ENCODE results near the gene PDSS1. TPM values are rescaled to one million over a fixed set of nuclear protein-coding genes. Genes with fewer than 3 reads are reported as not detected.
"Not testable (repeated sequence)": the region's sequence is repeated elsewhere in the genome, so short reads cannot be mapped to it uniquely, and the experiment has no call there.

The PDSS1 gene
- total RNA-seq, 2 donors from 2014 or later = 7.7 to 10.9 TPM

DNA sequence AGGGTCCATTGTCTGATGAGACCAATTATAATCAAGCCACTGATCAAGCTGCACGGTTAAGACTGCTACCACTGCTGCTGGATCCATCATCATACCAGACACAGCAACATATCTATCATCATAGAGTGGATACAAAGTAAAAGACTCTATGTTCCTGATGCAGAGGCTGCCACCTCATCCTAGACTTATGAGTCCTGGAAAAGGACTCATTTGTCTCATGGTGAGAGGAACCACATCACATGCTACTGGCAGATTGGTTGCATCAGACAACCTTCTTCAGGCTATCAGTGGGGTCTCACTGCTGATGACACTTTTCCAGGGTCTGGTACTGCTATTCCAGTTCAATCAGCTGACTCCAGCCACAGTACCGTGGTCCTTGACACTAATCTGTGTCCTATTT, 84.3 kb downstream of the PDSS1 start:
- TF ChIP-seq, protein P1, sequence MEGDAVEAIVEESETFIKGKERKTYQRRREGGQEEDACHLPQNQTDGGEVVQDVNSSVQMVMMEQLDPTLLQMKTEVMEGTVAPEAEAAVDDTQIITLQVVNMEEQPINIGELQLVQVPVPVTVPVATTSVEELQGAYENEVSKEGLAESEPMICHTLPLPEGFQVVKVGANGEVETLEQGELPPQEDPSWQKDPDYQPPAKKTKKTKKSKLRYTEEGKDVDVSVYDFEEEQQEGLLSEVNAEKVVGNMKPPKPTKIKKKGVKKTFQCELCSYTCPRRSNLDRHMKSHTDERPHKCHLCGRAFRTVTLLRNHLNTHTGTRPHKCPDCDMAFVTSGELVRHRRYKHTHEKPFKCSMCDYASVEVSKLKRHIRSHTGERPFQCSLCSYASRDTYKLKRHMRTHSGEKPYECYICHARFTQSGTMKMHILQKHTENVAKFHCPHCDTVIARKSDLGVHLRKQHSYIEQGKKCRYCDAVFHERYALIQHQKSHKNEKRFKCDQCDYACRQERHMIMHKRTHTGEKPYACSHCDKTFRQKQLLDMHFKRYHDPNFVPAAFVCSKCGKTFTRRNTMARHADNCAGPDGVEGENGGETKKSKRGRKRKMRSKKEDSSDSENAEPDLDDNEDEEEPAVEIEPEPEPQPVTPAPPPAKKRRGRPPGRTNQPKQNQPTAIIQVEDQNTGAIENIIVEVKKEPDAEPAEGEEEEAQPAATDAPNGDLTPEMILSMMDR (conservative IDR thresholded peaks at IDR 0.05) = no peak
- Mint-ChIP-seq H3K4me1 (peaks cover 25% of the 10 kb centered on the region), H3K4me3 (no peak overlapping the region), H3K27ac (no peak overlapping the region), H3K9me3 (no peaks in the 10 kb centered on the region), H3K27me3 (ENCODE audit: insufficient read depth) (no peaks in the 10 kb centered on the region), H3K36me3 (ENCODE audit: low read depth) (no peaks in the 10 kb centered on the region)
- Histone ChIP-seq H3K27ac (ENCODE audit: low read depth, low read length) (no peak overlapping the region), H3K9ac (ENCODE audit: extremely low read depth, low read length, poor library complexity, severe bottlenecking) (no peak overlapping the region), H3K27me3 (ENCODE audit: control insufficient read depth, insufficient read depth, low read length, poor library complexity, severe bottlenecking) (no peaks in the 10 kb centered on the region), H3K4me1 (ENCODE audit: control insufficient read depth, insufficient read depth, low read length) (peaks cover 12% of the 10 kb centered on the region), H3K36me3 (ENCODE audit: control insufficient read depth, insufficient read depth, low read length) (peaks cover 3% of the 10 kb centered on the region), H3K4me3 (ENCODE audit: low read length) (no peak overlapping the region), H3K9me3 (ENCODE audit: control insufficient read depth, low read length) (no peaks in the 10 kb centered on the region)
- DNase-seq = no peak
- 92 to 97% methylated on average over 2 of the region's 2 CpGs for WGBS, 2 experiments (ENCODE audit: insufficient coverage in 1 of 2, insufficient read length in 1 of 2)

DNA sequence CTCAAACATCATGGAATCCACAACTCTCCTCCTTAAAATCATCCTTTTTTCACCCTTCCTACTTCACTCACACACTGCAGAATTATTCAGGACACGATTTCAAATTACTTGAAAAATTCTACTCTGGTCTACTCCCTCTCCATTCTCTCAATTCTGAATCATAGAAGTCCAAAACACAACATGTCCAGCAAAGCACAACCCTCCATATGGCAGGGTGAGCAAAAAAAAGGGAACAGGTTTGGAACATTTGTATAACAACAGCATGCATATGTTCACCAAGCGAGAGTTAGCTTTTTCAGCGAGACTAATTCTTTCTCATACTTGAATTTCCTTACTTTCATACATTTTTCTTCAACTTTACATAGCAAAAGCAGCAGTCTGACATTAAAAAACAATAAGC, 89.9 kb downstream of the PDSS1 start:
- Histone ChIP-seq H3K4me1 (ENCODE audit: control insufficient read depth, insufficient read depth, low read length) (no peaks in the 10 kb centered on the region), H3K27me3 (ENCODE audit: control insufficient read depth, insufficient read depth, low read length, poor library complexity, severe bottlenecking) (no peaks in the 10 kb centered on the region), H3K9ac (ENCODE audit: extremely low read depth, low read length, poor library complexity, severe bottlenecking) (no peak overlapping the region), H3K9me3 (ENCODE audit: control insufficient read depth, low read length) (no peaks in the 10 kb centered on the region), H3K36me3 (ENCODE audit: control insufficient read depth, insufficient read depth, low read length) (no peaks in the 10 kb centered on the region), H3K4me3 (ENCODE audit: low read length) (no peak overlapping the region), H3K27ac (ENCODE audit: low read depth, low read length) (no peak overlapping the region)
- WGBS, 2 experiments (ENCODE audit: insufficient coverage in 1 of 2, insufficient read length in 1 of 2) = 83 to 96% methylated on average over 1 to 3 of the region's 3 CpGs
- Mint-ChIP-seq H3K9me3 (peaks cover 3% of the 10 kb centered on the region), H3K4me1 (no peaks in the 10 kb centered on the region), H3K27ac (no peak overlapping the region), H3K4me3 (no peak overlapping the region), H3K36me3 (ENCODE audit: low read depth) (peaks cover 12% of the 10 kb centered on the region), H3K27me3 (ENCODE audit: insufficient read depth) (no peaks in the 10 kb centered on the region)
- DNase-seq = no peak
- TF ChIP-seq, protein P1 (conservative IDR thresholded peaks at IDR 0.05) = no peak

DNA sequence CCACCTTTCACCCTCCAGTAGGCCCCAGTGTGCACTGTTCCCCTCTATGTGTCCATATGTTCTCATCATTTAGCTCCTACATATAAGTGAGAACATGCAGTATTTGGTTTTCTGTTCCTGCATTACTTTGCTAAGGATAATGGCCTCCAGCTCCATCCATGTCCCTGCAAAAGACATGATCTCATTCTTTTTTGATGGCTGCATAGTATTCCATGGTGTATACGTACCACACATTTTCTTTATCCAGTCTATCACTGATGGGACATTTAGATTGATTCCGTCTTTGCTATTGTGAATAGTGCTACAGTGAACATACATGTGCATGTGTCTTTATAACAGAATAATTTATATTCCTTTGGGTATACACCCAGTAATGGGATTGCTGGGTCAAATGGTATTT, 92.3 kb downstream of the PDSS1 start:
- WGBS, 2 experiments (ENCODE audit: insufficient coverage in 1 of 2, insufficient read length in 1 of 2) = 86 to 100% methylated on average over 1 to 2 of the region's 2 CpGs
- H3K36me3 Mint-ChIP-seq (ENCODE audit: low read depth) = peaks cover 15% of the 10 kb centered on the region

More for the DNA sequence above, 92.3 kb downstream of the PDSS1 start:
- H3K9ac ChIP-seq (ENCODE audit: extremely low read depth, low read length, poor library complexity, severe bottlenecking); H3K27ac ChIP-seq (ENCODE audit: low read depth, low read length); H3K4me3 ChIP-seq (ENCODE audit: low read length); H3K9me3 ChIP-seq (ENCODE audit: control insufficient read depth, low read length); H3K4me1 Mint-ChIP-seq; H3K4me3 Mint-ChIP-seq; H3K27me3 ChIP-seq (ENCODE audit: control insufficient read depth, insufficient read depth, low read length, poor library complexity, severe bottlenecking); H3K27me3 Mint-ChIP-seq (ENCODE audit: insufficient read depth); H3K36me3 ChIP-seq (ENCODE audit: control insufficient read depth, insufficient read depth, low read length); H3K9me3 Mint-ChIP-seq; DNase-seq; H3K4me1 ChIP-seq (ENCODE audit: control insufficient read depth, insufficient read depth, low read length); H3K27ac Mint-ChIP-seq: not testable (repeated sequence)

All from endodermal cell (in vitro differentiated cells).